KMS-11 (cell line): ENCODE results near the gene CCDC17.
A peak's percentile ranks its signal among the peaks of the same experiment; 100 is the strongest.

ENCODE experiments used
- H2AFZ ChIP-seq: fragments of 200-600 bp; sonication (generic); 2 replicates; pipeline ENCODE4 v1.6.1; 2016; ENCODE audit warnings: antibody characterized with exemption, mixed run types, low read depth
- H3K27ac ChIP-seq: fragments of 200-600 bp; sonication (generic); 2 replicates; pipeline ENCODE4 v1.6.1; 2016; ENCODE audit warnings: mild to moderate bottlenecking, mixed run types
- H3K27me3 ChIP-seq: fragments of 200-600 bp; sonication (generic); 2 replicates; pipeline ENCODE4 v1.6.1; 2017; ENCODE audit warnings: mild to moderate bottlenecking, low read depth, mixed run types, moderate library complexity; ENCODE audit not compliant: insufficient read depth
- H3K36me3 ChIP-seq: fragments of 200-600 bp; sonication (generic); 2 replicates; pipeline ENCODE4 v1.6.1; 2017; ENCODE audit warnings: mild to moderate bottlenecking, mixed run types; ENCODE audit not compliant: insufficient read depth
- H3K4me1 ChIP-seq: fragments of 200-600 bp; sonication (generic); 2 replicates; pipeline ENCODE4 v1.6.1; 2016; ENCODE audit warnings: mild to moderate bottlenecking, low read depth, mixed run types; ENCODE audit not compliant: poor library complexity, severe bottlenecking
- H3K4me2 ChIP-seq: fragments of 200-600 bp; sonication (generic); 2 replicates; pipeline ENCODE4 v1.7.0; 2016; ENCODE audit warnings: mild to moderate bottlenecking, mixed run types
- H3K4me3 ChIP-seq: fragments of 200-600 bp; sonication (generic); IDR thresholded peaks from 2 replicates; pipeline ENCODE4 v1.6.1; 2017; ENCODE audit warnings: low read depth, low read length, mixed read lengths; ENCODE audit not compliant: insufficient read depth
- H3K79me2 ChIP-seq: fragments of 200-600 bp; sonication (generic); 2 replicates; pipeline ENCODE4 v1.6.1; 2016; ENCODE audit warnings: low read depth, mixed run types; ENCODE audit not compliant: insufficient read depth
- H3K9ac ChIP-seq: fragments of 200-600 bp; sonication (generic); 2 replicates; pipeline ENCODE4 v1.6.1; 2016; ENCODE audit warnings: mild to moderate bottlenecking, mixed run types
- H4K20me1 ChIP-seq: fragments of 200-600 bp; sonication (generic); 2 replicates; pipeline ENCODE4 v1.6.1; 2016; ENCODE audit warnings: mild to moderate bottlenecking, mixed run types; ENCODE audit not compliant: insufficient read depth
- TF ChIP-seq, protein P1 (sequence below): fragments of 200-600 bp; sonication (generic); conservative IDR thresholded peaks from 2 replicates; pipeline ENCODE4 v1.6.1; 2017; ENCODE audit warnings: low read depth, mild to moderate bottlenecking, antibody characterized with exemption, low read length, moderate library complexity, mixed read lengths

CCDC17 gene

DNA sequence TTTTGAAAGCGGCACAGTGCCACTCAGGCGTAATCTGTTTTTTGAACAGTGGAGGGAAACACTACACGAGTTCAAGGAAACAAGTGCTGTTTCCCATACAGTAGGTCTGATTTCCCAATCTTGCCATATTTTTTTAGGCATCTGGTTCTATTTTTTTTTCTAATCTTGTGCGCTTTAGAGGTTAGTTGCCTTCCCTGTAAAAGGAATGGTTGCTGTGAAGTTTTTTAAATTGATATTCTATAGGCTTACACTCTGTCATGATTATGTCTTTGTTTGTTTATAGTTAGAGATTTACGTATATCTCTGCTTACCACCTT lies 38.8 kb downstream of the CCDC17 start:
- Histone ChIP-seq H3K9ac (peak overlapping the region; percentile 95; the same call in 1 of the 2 replicates), H3K36me3 (no peaks in the 10 kb centered on the region), H3K27ac (peak overlapping the region; percentile 89; the same call in 1 of the 2 replicates), H3K27me3 (no peaks in the 10 kb centered on the region), H4K20me1 (peaks cover 36% of the 10 kb centered on the region), H2AFZ (no peak overlapping the region), H3K4me1 (peaks cover 37% of the 10 kb centered on the region), H3K4me2 (peak overlapping the region; percentile 99), H3K79me2 (peaks cover 56% of the 10 kb centered on the region), H3K4me3 (peak overlapping the region; percentile 39)
- TF ChIP-seq, protein P1, sequence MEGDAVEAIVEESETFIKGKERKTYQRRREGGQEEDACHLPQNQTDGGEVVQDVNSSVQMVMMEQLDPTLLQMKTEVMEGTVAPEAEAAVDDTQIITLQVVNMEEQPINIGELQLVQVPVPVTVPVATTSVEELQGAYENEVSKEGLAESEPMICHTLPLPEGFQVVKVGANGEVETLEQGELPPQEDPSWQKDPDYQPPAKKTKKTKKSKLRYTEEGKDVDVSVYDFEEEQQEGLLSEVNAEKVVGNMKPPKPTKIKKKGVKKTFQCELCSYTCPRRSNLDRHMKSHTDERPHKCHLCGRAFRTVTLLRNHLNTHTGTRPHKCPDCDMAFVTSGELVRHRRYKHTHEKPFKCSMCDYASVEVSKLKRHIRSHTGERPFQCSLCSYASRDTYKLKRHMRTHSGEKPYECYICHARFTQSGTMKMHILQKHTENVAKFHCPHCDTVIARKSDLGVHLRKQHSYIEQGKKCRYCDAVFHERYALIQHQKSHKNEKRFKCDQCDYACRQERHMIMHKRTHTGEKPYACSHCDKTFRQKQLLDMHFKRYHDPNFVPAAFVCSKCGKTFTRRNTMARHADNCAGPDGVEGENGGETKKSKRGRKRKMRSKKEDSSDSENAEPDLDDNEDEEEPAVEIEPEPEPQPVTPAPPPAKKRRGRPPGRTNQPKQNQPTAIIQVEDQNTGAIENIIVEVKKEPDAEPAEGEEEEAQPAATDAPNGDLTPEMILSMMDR: no peak

DNA sequence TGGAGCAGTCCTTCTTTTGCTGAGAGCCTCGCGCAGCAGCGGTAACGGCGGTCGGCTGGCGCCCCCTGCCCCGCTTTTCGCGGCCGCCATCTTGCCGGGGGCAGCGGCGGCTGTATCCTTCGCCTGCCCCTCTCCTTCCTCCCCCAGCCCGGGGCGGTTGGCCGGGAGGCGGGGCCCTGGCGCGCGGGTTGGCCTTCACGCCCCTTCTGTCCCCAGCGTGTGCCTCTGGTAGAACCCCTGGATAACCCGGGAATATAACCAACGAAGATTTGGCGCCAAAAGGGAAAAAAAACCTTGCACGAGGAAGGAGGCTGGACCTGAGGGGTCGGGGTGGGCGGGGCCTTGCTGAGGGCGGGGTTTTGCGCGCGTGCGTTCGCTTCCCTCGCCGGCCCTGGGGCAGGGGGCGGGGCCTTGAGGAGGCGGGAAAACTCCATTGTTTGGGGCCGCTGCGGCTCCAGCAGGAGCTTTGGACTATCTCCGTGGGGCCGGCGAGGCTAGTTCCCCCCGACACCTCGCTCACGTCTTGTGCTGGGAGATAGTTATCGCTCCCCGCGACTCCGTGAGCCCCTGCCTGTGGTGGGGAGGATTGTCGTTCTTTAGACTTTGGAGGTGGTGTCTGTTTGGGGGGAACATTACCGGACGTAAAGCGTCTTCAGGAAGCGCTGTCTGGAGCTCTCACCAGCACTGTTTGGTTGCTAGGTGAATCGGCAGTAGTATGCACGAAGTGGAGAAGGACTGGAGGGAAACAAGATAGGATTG lies 39.3 kb downstream of the CCDC17 start:
- peaks cover 32% of the 10 kb centered on the region for H3K4me1 ChIP-seq
- peak overlapping the region; percentile 86; the same call in 1 of the 2 replicates for H2AFZ ChIP-seq
- TF ChIP-seq, protein P1: no peak
- peak overlapping the region; percentile 89 for H3K27ac ChIP-seq
- no peak overlapping the region for H3K4me3 ChIP-seq
- H3K4me2 ChIP-seq: peak overlapping the region; percentile 99
- H4K20me1 ChIP-seq: peaks cover 32% of the 10 kb centered on the region
- H3K27me3 ChIP-seq: no peaks in the 10 kb centered on the region
- H3K9ac ChIP-seq: peak overlapping the region; percentile 95
- H3K36me3 ChIP-seq: no peaks in the 10 kb centered on the region
- H3K79me2 ChIP-seq: peaks cover 50% of the 10 kb centered on the region

DNA sequence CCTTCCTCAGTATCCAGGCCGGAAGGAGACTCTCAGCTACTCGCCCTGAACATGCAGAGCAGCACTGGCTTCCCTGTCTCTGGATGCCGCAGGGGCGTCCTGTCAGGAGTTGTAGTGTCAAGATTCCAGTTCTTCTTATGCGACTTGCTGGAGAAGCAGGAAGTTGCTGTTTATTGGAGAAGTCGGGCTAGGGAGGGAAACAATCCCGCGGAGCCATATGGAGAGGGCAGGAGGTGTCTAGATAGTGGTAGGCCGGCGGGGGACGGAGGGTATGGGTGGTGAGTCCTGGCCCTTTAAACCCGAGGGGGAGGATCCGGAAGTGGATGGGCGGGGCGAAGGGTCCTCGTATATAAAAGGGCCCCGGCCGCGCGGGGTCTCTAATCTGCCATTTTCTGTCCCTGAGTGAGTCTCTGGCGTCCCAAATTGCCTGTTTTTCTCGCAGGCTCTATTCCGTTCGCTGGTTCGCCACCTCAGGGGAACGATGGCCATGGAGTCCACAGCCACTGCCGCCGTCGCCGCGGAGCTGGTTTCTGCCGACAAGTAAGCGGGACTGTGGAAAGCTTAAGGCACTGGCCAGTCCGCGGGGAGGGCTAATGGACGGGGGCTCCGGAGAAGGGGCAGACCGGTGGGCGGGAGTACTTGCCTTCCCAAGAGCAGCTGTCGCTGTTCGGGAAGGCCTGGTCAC lies 40.0 kb downstream of the CCDC17 start, which contains the start of gene NASP:
Gene NASP, plus strand, starts transcription at position 376 of the 685 bp plus-strand sequence. Its CDS starts 106 bp downstream, at position 482.
- Histone ChIP-seq H3K4me1 (peaks cover 27% of the 10 kb centered on the region), H3K27me3 (no peaks in the 10 kb centered on the region), H2AFZ (peak within 1 kb of the TSS; percentile 86), H3K79me2 (peaks cover 43% of the 10 kb centered on the region), H3K36me3 (no peaks in the 10 kb centered on the region), H3K9ac (peak within 1 kb of the TSS; percentile 95), H3K4me2 (peak within 1 kb of the TSS; percentile 99), H3K27ac (peak within 1 kb of the TSS; percentile 89), H4K20me1 (peaks cover 25% of the 10 kb centered on the region), H3K4me3 (peak within 1 kb of the TSS; percentile 78)
- TF ChIP-seq, protein P1: peak; percentile 30; the same call in 1 of the 2 replicates

DNA sequence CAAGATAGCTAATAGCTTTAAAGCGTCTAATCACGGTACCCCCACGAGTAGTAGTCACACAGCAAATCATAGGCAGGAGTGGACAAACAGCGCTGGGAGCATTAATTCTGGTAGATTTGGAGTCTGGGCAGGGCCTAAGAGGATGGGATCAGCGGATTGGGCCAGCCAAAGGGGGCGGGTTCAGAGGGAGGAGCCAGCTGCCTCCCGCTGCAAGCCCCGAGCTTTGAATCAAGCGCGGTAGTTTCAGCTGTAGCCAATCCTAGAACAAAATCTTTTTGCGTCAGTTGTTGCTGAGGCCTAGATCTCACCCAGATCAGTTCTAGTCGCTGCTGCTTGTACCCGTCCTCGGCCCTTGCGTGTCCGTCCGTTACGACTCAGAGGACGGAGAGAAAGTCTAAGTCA lies 40.6 kb downstream of the CCDC17 start:
- no peaks in the 10 kb centered on the region for H3K36me3 ChIP-seq
- H4K20me1 ChIP-seq: peaks cover 20% of the 10 kb centered on the region
- peak overlapping the region; percentile 86 for H2AFZ ChIP-seq
- TF ChIP-seq, protein P1: no peak
- H3K4me1 ChIP-seq: peaks cover 27% of the 10 kb centered on the region
- H3K9ac ChIP-seq: peak overlapping the region; percentile 95; the same call in 1 of the 2 replicates
- peak overlapping the region; percentile 69 for H3K4me2 ChIP-seq
- H3K4me3 ChIP-seq: peak overlapping the region; percentile 78
- peaks cover 38% of the 10 kb centered on the region for H3K79me2 ChIP-seq
- no peaks in the 10 kb centered on the region for H3K27me3 ChIP-seq
- H3K27ac ChIP-seq: peak overlapping the region; percentile 89; the same call in 1 of the 2 replicates
